Kidney epithelial cell (primary cell): ENCODE results near the gene ADPRS. TPM values are rescaled to one million over a fixed set of nuclear protein-coding genes. Genes with fewer than 3 reads are reported as not detected.

Experiments used
- DNase-seq: peaks from one replicate; pipeline ENCODE4 v3.0.0-alpha.2; 2010; ENCODE audit warnings: low read depth
- H3K27me3 ChIP-seq: 2 replicates; pipeline ENCODE4 v1.6.0; 2011; ENCODE audit warnings: low read length; ENCODE audit not compliant: control insufficient read depth, insufficient read depth
- H3K36me3 ChIP-seq: 2 replicates; pipeline ENCODE4 v1.5.1; 2011; ENCODE audit warnings: low read length; ENCODE audit not compliant: control insufficient read depth, insufficient read depth
- H3K4me3 ChIP-seq: 2 replicates; pipeline ENCODE4 v1.5.1; 2011; ENCODE audit warnings: low read depth, mild to moderate bottlenecking, control low read depth, low read length
- total RNA-seq: library from RNA; depleted of rRNA; stranded (reverse); fragments of >200 nt; gene quantifications from 2 replicates; pipeline ENCODE4 v1.2.3, GENCODE V29; 2015
- TF ChIP-seq, protein P1 (sequence below): IDR thresholded peaks from 2 replicates; pipeline ENCODE4 v1.5.1; 2011; ENCODE audit warnings: mild to moderate bottlenecking, moderate library complexity, low read length, control low read depth, inconsistent platforms; ENCODE audit not compliant: insufficient read depth, poor library complexity, severe bottlenecking

ADPRS gene
- total RNA-seq, 1 donor from 2014 or later: 70.3 TPM

DNA sequence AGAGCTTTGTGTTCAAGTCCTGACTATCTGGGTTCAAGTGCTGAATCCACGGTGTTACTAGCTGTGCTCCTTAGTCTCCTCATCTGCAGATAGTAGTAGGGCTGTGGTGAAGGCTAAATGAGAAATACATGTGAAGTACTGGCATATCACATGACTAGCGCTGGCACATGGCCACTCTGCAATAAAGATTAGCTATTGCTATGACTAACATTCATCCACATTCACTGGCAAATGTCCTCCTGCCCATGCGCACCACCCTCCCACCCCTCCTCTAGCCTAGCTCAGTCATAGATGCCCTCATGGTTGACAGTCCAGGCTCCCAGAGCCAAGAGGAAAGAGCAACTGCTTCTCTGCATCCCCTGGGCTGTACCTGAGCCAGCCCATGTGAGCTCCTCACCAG lies 44.8 kb downstream of the ADPRS start:
- no peaks in the 10 kb centered on the region for H3K27me3 ChIP-seq
- DNase-seq: peak; percentile 82
- TF ChIP-seq, protein P1, sequence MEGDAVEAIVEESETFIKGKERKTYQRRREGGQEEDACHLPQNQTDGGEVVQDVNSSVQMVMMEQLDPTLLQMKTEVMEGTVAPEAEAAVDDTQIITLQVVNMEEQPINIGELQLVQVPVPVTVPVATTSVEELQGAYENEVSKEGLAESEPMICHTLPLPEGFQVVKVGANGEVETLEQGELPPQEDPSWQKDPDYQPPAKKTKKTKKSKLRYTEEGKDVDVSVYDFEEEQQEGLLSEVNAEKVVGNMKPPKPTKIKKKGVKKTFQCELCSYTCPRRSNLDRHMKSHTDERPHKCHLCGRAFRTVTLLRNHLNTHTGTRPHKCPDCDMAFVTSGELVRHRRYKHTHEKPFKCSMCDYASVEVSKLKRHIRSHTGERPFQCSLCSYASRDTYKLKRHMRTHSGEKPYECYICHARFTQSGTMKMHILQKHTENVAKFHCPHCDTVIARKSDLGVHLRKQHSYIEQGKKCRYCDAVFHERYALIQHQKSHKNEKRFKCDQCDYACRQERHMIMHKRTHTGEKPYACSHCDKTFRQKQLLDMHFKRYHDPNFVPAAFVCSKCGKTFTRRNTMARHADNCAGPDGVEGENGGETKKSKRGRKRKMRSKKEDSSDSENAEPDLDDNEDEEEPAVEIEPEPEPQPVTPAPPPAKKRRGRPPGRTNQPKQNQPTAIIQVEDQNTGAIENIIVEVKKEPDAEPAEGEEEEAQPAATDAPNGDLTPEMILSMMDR: no peak
- peaks cover 3% of the 10 kb centered on the region for H3K36me3 ChIP-seq
- H3K4me3 ChIP-seq: no peak overlapping the region

DNA sequence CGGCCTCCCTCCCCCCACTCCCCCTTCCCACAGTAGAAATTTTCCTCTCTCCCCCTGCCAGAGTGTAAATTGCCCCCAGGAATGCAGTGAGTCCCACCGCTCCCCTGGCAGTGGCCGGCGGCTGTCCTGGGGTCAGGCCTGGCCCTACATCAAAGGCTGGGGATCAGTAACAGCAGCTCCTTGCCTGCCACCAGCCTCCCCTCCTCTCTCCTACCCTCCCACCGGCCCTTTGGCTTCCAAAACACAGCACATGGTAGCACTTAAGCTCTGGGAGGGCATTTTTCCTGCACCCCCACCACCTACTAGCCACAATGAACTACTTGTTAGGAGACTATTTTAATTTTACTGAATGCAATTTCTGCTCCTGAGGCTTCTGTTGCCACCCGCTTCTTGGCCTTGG lies 45.3 kb downstream of the ADPRS start:
- Histone ChIP-seq H3K27me3 (no peaks in the 10 kb centered on the region), H3K36me3 (peaks cover 3% of the 10 kb centered on the region), H3K4me3 (no peak overlapping the region)
- no peak for DNase-seq
- TF ChIP-seq, protein P1: no peak

DNA sequence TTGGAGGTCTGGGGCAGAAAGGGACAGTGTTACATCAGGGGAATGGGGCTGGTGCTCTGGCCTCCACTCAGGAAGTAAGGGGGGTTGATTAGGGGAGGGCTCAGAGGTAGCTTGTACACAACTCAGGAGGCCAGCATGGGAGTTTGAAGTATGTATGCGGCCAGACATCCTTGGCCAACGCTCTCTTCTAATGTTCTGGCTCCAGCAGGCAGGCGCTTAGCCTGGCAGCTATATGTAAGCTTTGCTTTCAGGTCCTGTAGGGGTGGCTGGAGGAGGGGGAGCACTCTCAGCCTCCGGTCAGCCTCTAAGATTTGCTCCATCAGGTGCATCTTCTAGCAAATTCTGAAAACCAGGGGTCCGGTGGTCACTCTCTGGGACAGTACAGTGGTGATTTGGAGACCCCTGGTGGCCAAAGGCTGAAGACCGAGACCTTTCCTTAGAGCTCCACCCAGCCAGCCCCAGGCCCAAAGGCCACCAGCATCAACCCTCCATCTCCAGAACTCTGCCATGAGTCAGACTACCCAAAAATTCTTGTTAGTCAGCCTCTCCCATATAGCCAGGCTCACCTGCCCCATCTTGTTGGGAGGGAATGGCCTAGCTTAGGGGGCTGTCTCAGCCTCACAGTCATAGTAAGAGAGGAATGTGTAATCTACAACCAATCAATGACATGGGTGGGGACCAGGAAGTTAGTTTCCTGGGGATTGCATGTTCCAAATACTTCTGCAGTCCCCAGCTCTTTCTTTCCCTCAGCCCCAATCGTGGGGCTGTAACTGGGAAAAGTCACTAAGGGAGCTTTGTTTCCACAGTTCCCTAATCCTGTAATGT lies 46.0 kb downstream of the ADPRS start:
- no peak for DNase-seq
- Histone ChIP-seq H3K4me3 (no peak overlapping the region), H3K36me3 (peaks cover 3% of the 10 kb centered on the region), H3K27me3 (no peaks in the 10 kb centered on the region)
- TF ChIP-seq, protein P1: peak; percentile 82

DNA sequence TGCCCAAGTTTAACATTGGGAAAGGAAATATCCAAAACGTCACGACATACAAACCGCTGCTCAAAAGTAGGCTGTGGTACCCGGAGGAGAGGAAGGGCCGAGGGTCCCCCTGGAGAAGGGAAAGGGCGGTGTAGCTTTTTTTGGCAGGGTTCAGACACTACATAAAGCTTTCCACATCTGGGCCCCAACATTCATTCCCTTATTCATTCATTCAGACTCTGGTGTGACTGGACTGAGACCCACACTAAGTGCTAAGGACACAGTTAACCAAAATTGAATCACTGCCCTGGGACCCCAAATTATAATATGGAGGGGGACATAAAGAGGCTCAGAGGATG lies 46.6 kb downstream of the ADPRS start:
- DNase-seq: no peak
- TF ChIP-seq, protein P1: no peak
- no peaks in the 10 kb centered on the region for H3K27me3 ChIP-seq
- H3K36me3 ChIP-seq: peaks cover 3% of the 10 kb centered on the region
- H3K4me3 ChIP-seq: no peak overlapping the region

DNA sequence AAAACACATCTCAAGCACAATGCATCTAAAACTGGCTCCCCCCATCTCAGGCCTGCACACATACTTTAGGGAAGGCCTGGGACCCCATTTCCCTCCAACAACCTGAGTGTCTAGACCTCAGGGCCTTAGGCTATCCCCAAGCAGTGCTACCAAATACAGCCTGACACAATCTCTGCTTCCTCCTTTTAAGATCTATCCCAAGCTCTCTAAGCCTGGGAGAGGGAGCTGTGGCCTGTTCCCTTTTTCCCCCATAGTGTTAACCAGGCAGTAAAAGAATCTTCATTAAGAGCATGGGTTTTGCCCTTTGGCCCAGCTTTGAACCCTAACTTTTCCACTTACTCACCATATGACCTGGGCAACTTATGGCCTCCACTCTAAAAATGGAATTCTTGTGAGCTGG lies 47.1 kb downstream of the ADPRS start:
- Histone ChIP-seq H3K27me3 (no peaks in the 10 kb centered on the region), H3K36me3 (peaks cover 3% of the 10 kb centered on the region)
- DNase-seq: no peak

More for the DNA sequence above, 47.1 kb downstream of the ADPRS start:
- no peak overlapping the region for H3K4me3 ChIP-seq
- TF ChIP-seq, protein P1: no peak
